ENCODE results near the gene CRISP1.

DNA sequence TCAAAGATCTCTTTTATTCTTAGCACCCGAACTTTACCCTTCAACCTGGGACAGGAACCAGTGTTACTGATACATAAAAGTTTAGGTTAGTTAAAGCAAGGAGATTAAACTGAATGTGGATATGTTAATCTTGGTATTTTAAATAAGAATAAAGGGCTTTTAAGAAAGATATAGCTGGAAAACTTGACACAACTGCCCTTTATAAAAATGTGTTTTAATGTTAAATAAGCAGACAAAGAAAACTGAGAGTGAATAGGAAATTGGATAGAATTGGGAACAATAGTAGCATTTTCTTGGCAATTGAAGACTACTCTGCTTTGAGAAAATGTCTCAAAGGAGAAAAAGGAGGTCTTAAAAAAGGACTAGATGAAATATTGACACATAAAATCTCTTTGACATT lies 45.9 kb upstream of the CRISP1 start:
- TF ChIP-seq CTCF (IDR thresholded peaks at IDR 0.05; ENCODE audit: insufficient read depth, low read depth, low read length) (no peak), EZH2 (IDR thresholded peaks at IDR 0.05; ENCODE audit: insufficient read depth, low read length) (no peak)

All from astrocyte (in vitro differentiated cells and primary cell).